ENCODE data around the gene SPAG4. TPM values are rescaled to one million over a fixed set of nuclear protein-coding genes. Genes with fewer than 3 reads are reported as not detected.

Gene SPAG4
- total RNA-seq, 4 donors from 2014 or later: 0.44 to 4.8 (median 2.6) TPM

- no peak for DNase-seq
- no peaks in the 10 kb centered on the region for H3K36me3 ChIP-seq
- intact Hi-C loops (cut with DNase I): no loop called here
- H3K27ac ChIP-seq: no peak overlapping the region
- no peaks in the 10 kb centered on the region for H3K9me3 ChIP-seq
- H3K27me3 ChIP-seq: no peaks in the 10 kb centered on the region
- TF ChIP-seq CTCF (IDR thresholded peaks at IDR 0.05) (no peak), POLR2A (IDR thresholded peaks at IDR 0.05) (no peak)
- H3K4me3 ChIP-seq: no peak overlapping the region
- H3K4me1 ChIP-seq: peaks cover 0 to 19% (median 9%) of the 10 kb centered on the region in 3 donors
- 58 to 70% methylated on average over 6 to 10 of the region's 18 CpGs for WGBS, 2 donors
Measured at GRCh38 chr20:35583636-35584560, 31.7 kb upstream of the SPAG4 start.

- DNase-seq: no peak
- intact Hi-C loops (cut with DNase I): no loop called here
- WGBS, 2 donors: 94 to 100% methylated on average over 3 to 6 of the region's 6 CpGs
- TF ChIP-seq POLR2A (IDR thresholded peaks at IDR 0.05) (no peak), CTCF (IDR thresholded peaks at IDR 0.05) (no peak)
- no peaks in the 10 kb centered on the region for H3K27me3 ChIP-seq
- H3K36me3 ChIP-seq: no peaks in the 10 kb centered on the region
- H3K9me3 ChIP-seq: no peaks in the 10 kb centered on the region
- no peak overlapping the region for H3K27ac ChIP-seq
- H3K4me3 ChIP-seq: no peak overlapping the region
- peaks cover 0 to 19% (median 9%) of the 10 kb centered on the region in 3 donors for H3K4me1 ChIP-seq
Measured at GRCh38 chr20:35586751-35587425, 28.7 kb upstream of the SPAG4 start.

- Histone ChIP-seq H3K4me3 (no peak overlapping the region), H3K27me3 (no peaks in the 10 kb centered on the region), H3K4me1 (peaks cover 0 to 22% (median 9%) of the 10 kb centered on the region in 3 donors), H3K27ac (no peak overlapping the region), H3K36me3 (no peaks in the 10 kb centered on the region), H3K9me3 (no peaks in the 10 kb centered on the region)
- WGBS, 2 donors: 70 to 73% methylated on average over 2 of the region's 2 CpGs
- intact Hi-C loops (cut with DNase I): no loop called here
- no peak for DNase-seq
- TF ChIP-seq POLR2A (IDR thresholded peaks at IDR 0.05) (no peak), CTCF (IDR thresholded peaks at IDR 0.05) (no peak)
Measured at GRCh38 chr20:35587436-35587835, 28.2 kb upstream of the SPAG4 start.

GRCh38 chr20:35588397-35588796, 27.2 kb upstream of the SPAG4 start:
- Histone ChIP-seq H3K4me1 (peaks cover 0 to 31% (median 9%) of the 10 kb centered on the region in 3 donors), H3K27ac (no peak overlapping the region), H3K36me3 (no peaks in the 10 kb centered on the region), H3K9me3 (no peaks in the 10 kb centered on the region), H3K27me3 (no peaks in the 10 kb centered on the region), H3K4me3 (no peak overlapping the region)
- DNase-seq: no peak
- intact Hi-C loops (cut with DNase I): no loop called here
- WGBS, 2 donors: 70 to 79% methylated on average over 12 to 14 of the region's 14 CpGs
- TF ChIP-seq POLR2A (IDR thresholded peaks at IDR 0.05) (no peak), CTCF (IDR thresholded peaks at IDR 0.05) (no peak)

Measured in esophagus squamous epithelium (tissue), 5 donors.